HG03159 (cell line): ENCODE measurements around the gene TAMALIN.

Source experiments
- ATAC-seq: cut with Tn5 transposase; IDR thresholded peaks from one replicate; pipeline ENCODE4 v1.9.1; 2021; ENCODE audit warnings: mild to moderate bottlenecking, moderate library complexity; ENCODE audit not compliant: unreplicated experiment

TAMALIN gene

DNA sequence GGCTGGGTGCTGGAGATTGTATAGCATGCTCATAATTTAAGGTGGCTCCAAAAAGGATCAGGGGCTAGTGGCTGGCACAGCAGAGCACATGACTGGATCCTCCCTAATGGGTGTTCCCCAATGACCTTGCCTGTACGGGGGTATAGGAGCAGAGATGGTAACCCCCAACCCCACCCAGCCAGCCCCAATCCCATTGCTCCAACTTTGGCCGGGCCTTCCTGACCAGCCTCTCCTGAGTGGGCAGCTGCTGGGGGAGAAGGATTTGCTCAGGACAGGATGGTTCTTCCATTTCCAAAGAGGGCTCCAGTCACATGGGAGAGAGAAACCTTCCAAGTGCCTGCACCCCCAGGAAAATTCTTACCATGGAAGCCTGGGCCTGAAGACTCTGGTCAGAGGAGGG lies 29.2 kb downstream of the TAMALIN start:
- ATAC-seq = no peak

DNA sequence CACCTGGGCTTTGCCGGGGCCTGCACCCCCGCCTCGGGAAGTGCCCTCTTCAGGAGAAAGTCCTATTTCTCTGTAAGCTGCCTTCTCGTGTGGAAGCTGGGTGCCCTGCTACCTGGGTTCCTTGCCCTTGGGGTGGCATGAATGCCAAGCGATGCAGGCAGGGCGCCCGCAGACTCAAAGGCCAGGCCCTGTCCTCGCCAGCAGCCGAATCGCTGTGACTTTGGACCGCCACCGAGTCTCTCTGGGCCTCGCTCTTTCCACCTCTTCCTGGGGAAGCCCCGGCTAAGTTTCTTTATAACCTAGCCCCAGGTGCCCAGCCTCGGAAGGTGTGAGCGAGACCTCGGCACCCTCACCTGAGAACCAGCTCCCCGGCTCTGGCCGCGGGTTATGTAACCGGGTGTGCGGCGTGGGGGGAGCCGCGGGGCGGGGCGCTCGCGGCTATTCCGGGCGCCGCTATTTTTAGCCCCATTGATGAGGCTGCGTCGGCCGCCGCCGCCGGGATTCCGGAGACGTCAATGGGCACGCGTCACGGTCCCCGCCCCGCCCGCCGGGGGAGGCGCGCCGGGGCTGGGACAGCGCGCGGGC lies 29.9 kb downstream of the TAMALIN start:
- peak; percentile 43 for ATAC-seq

DNA sequence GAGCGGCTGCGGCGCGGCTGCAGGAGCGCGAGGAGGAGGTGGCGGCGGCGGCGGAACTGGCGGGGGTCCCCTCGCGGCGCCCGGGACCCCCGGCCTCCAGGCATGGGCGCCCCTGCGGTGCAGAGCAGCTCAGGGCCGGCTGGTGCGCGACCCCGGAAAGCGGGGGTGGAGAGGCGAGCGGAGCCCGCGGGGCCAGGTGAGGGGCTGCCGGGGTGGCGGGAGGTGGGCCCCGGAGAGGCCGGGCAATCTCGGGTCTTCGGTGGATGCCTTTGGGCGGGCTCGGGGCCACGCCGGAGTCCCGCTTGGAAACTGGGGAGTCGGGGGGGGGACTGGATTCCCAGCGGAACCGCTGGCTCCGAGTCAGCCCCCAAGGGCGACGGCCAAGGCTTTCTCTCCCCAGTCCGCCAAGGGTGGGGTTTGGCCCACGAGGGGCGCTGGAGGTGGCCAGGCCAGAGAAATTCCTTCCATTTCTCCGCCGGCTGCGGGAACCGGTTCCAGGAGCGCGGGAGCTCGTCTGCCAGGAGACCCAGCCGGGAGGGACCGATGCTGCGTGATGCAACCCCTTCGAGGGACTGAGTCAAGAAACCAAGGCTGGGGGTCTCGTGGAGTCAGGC lies 30.6 kb downstream of the TAMALIN start:
- no peak for ATAC-seq

DNA sequence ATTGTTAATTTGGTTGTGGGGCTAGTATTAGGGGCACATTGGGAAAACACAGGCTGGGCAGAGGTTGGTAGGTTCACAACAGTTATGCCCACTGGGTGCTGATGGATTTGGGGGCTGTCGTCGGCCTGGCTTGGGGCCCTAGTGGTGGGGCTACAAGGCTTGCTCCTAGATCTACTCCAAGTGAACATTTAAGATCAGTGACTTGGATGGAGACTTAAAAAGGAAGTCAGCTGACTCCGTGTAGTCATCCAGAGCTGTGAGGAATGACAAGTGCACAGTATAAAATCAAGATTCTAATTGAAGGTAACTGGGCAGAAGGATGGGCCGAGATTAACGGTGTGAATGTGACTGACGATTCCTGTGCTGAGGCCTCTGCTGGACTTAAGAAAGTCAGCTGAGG lies 31.7 kb downstream of the TAMALIN start:
- ATAC-seq = no peak

DNA sequence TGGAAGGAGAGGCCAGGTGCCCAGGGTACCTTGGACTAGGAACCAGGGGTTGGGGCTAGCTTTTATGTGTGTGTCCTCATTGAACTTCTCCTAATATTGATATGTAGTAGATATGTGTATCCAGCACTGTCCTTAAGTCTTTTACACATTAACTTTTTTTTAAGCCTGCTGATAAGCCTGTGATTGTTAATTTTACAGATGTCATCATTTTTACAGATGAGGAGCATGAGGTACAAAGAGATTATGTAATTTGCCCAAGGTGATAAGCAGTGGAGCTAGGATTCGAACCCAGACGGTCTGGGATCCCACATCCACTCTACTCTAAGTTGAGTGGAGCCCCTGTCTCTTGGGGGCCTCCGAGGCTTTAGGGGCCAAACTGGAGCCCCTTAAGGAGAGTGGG lies 34.3 kb downstream of the TAMALIN start:
- no peak for ATAC-seq

DNA sequence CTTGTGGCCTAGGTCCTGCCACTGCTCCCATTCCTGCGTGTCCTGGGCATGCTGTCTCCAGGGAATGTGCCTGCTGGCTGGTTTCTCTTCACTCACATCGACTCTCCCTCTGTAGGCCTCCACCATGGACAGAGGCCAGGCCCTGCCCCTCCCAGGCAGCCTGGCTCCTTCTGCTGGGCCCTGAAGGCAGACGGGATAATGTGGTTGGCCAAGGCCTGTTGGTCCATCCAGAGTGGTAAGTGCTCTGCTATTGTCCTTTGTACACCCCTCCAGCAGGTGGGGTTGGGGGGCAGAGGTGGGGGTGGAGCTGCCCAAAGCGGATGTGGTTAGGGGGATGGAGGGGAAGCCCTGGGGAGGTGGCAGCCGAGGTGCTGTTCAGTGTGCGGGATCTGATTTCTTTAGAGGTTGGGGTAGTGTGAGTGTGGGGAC lies 35.0 kb downstream of the TAMALIN start:
- ATAC-seq = no peak

DNA sequence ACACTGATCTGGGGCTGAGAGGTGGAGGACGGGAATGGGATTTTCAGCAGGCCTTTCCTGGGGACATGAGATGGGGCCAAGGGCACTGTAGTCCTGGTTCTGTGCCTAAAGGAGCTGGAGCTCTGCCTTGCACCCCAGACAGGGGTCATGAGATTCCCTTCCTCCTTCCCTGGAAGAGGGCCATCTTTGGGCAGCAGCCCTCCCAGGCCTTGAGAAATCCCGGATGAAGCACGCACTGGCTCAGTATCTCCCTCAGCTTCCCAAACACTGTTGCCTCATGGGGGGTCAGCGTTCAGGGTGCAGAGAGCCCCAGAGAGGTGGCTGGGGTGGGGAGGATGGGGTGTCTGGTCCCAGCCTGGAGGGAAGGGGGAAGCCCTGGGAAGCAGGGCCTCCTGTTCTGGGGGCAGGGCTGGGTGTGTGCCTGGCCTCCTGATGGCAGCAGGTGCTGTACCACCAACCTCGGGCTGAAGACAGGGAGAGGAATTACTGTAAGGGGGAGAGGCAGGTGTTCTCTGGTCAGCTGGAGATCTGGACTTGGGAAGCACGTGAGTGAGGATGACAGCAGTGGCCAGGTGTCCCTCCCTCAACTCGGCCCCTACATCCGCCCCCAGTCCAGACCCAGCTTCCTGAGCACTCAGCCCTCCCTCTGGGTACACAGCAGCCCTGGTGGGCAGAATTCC lies 36.1 kb downstream of the TAMALIN start:
- no peak for ATAC-seq

DNA sequence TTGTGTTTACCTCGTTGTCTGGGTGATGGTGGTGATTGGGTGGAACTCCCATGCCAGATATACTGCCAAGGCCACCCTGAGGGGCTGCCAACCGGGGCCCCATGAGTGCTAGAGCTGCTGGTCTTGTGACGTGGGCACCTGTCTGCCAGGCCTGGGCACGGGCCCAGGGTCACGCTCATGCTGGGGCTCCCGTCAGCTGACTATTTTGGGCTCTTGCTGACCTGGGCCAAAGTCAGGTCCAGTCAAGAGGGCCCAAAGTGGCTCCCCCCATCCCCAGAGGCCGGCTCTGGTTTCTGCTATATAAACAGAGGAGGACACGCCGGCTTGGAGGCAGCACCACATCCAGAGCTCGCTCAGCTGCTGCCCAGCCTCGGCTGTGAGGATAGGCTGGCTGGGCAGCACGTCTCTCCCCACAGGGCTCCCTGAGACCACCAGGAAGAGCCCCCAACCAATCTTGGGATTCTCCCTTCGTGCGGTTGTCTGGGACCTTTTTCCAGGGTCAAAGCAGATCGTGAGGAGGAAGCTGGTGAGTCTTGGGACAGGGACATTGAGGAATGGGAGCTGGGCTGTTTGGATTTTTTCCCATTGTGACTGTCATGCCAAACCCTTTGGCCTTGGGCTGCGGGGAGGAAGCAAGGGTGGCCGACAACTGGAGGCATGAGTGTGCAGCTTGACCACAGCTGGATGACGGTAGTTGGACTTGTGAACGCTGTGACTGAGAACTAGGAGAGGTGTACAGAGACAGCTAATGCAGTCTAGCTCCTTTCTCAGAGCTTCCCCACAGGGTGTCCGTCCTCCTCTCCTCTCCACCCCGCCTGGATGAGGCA lies 36.9 kb downstream of the TAMALIN start:
- no peak for ATAC-seq

DNA sequence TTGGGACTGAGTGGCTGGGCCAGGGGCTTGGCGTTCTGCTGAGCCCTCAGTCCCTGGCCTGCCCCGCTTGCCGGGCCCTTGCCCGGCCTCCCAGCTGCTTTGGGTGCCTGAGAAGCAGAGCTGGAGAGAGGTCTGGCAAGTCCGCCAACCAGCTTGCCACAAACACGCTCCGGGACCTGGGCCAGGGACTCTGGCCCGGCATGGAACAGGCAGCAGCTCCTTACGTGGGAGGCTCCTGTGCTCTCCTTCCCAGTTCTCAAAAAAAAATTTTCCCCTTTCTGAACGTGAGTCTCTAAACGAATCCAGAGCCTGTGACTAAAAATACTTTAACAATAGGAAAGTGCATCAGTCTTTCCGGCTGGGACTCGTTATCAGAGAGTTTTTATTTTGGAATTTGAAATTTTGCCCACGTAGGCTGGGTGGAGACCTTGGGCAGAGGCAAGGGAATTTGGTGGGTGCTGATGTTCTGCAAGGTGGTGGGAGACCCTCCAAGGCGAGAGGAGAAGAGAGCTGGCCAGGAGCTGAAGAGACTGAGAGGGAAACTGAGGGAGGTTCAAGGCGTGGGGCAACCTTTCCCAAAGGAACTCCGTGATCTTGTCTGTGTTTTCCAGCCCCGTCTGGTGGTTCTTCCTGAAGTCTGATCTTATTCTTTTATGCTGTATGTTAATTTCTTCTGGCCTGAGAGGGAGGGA lies 37.7 kb downstream of the TAMALIN start:
- ATAC-seq = no peak

DNA sequence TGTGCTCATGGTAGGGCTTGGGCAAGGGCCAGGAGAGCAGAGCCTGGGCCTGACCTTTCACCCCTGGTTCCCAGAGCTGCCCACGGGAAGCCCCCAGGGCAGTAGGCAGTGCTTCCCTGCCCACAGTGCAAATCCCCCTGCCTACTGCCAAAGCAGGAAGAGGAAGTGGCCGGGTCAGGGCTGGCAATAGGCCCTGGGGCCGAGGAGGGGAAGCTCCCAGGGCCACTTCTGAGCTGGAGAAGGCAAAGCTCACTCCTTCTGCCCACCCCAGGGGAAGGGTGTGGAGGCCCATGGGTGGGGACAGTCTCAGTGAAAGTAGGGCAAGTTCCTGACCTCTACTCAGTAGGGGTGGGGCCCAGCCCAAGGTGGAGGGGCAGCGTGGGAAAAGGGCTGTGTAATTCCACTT lies 39.1 kb downstream of the TAMALIN start:
- ATAC-seq = no peak

DNA sequence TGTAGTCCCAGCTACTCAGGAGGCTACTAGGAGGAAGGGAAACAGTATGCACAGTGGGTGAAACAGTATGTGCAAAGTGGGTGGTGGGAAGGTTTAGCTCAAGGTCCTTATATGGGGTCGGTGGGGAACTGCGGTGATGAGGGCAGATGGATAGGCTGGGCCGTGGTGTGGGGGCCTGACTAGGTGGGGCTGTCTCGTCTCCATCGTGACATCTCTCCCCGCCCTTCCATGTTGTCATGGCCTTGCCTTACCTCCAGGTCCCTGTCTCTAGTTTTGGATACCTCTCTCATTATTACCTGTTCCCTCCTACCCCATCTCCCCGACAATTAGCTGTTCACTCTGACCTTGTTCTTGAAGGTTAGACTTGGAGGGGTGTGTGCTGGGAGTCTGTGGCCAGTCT lies 40.1 kb downstream of the TAMALIN start:
- ATAC-seq = no peak

DNA sequence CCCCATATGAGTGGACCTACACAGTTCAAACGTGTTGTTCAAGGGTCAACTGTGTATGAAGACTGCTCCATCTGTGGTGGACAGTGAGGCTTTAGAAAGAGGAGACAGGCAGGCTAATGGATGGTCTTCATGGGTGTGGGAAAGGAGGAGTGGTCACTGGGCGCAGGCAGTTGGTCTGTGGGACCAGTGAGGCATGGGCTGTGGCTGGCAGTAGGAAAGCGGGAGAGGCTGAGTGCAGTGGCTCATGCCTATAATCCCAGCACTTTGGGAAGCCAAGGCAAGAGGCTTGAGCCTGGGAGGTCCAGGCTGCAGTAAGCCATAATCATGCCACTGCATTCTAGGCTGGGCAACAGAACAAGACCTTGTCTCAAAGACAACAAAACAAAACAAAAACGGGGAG lies 42.5 kb downstream of the TAMALIN start:
- ATAC-seq = no peak

DNA sequence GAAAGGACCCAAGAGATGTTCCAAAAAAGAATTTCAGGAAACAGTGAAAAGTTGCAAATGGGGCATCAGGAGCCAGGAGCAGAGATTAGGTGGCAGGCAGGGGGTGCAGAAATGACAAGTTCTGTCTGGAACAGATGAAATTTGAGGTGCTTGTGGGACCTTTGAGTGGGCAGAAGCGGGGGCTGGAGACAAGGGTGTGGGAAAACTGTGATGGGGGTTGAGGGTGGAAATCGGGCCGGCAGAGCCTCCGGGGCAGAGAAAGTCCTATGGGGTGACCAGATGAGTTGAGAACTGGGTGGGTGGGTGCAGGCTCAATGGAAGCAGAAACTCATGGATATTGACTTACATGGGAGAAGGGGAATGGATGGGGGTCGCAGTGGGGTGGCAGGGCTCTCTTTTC lies 42.9 kb downstream of the TAMALIN start:
- no peak for ATAC-seq

DNA sequence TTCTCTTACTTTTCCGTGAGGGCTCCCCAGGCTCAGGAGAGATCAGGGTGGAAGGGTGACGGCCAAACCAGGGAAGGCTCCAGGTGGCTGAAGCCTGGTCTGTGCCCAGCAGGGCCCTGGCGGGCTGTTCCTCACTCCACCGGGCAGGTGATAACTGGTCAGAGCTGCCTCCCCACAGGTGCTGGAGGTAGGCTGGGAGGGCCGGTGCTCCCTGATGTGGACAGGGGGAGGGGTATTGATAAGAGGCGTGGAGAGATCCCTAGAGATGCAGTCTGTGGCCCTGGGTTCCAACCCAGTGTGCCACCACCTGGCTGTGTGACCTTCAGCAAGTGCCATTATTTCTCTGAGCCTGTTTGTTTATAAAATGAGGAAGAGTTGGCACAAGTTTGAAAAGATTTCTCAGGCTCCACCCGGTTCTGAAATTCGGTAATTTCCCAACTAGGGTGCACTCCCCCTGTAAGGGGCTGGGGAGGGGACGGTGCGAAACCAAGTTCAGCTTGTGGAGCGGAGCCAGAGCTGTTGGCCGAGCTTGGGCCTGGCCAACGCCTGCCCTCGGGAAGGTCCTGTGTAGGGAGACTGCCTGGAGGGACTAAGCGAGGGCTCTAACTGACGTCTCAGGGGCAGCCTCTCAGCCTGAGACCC lies 43.5 kb downstream of the TAMALIN start:
- ATAC-seq = no peak

DNA sequence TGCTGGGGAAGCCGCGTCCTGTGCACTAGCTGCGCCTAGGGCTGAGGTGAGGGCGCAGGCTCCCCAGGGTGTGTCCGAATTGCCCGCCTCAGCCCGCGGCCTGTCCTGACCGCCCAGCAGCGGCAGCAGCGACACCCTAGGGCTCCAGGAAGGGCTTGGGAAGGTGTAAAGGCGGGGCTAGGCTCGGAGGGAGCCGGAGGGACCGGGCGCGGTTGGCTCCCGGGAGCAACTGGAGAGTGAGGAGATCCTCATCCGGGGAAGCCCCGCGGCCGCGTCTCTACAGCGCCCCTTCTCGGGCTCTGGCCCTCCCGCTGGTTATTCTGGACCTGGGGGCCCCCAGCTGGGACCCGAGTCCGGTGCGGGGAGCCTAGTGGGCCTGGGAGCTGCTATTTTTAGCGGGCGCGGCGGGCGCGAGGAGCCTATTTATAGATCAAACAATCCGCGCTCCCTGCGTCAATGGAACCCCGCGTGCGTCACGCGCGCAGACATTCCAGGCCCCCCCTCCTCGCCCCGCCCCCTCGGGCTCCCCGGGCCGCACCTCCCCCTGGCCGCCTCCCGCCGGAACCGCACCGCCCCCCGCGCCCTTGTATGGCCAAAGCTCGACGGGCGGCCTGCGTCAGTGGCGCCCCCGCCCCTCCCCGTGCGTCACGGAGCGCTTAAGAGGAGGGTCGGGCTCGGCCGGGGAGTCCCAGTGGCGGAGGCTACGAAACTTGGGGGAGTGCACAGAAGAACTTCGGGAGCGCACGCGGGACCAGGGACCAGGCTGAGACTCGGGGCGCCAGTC lies 44.2 kb downstream of the TAMALIN start, which contains the start of gene NR4A1:
Gene NR4A1 (plus strand): TSS at position 685 of the 784 bp plus-strand sequence. CDS start 2,887 bp downstream, outside the sequence.
- peak; percentile 79 for ATAC-seq

DNA sequence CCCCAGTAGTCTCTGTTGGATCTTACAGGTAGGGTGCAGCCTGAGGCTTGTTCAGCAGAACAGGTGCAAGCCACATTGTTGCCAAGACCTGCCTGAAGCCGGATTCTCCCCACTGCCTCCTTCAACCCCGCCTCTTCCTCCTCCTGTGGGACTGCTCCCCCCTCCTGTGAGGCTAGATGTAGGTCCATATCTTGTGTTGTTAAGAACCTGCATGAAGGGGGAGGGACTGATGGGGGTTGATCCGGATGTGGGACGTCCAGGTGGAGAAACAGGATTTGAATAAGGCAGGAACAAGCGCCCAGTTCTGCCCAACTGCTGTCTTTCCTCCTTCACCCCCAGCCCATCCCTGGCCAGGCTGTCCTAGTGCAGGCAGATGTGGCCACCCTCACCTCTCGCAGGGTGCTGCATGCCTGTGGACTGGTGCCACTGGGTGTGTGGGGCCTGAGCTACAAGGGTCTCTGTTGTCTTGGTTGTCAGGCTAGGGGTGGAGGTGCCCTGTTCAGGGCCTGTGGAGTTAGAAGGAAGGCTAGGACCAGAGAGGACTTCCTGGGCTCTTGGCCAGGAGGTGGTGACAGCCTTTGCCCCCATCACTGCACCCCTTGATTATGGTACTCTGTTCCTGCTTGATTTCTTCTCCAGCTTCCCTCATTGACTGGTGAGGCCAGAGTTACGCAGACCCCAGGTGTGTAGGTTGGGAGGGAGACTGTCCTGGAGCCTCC lies 45.9 kb downstream of the TAMALIN start:
- no peak for ATAC-seq

DNA sequence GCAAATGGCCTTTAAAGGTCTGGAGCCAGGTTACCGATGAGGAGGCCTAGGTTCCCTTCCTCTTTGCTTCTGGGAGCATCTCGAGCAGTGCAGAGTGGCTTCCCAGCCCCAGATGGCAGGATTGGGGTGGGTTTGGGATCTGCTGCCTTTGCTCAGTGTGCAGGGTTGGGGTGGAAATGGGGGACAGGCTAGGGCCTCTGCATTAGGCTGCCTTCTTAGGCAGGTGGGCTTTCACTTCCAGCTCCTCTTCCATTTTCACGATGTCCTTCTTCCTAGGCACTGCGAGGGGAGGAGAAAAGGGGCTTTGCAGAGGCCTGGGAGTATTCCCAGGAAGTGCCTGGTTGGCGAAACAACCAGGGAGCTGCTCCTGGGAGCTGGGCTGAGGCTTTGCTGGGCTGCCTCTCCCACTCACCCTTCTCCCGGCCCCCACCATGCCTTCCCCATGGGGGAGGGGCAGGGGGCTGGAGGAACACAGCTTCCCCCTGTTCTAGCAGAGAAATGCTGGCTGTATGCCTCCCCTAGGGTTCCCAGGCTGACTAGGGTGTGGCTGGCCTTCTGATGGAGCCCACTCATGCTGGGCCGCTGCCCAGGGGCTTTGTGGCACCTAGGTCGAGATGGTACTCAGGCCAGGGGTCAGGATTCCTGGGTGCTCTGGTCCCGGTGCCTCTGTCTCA lies 46.9 kb downstream of the TAMALIN start:
- ATAC-seq = no peak

DNA sequence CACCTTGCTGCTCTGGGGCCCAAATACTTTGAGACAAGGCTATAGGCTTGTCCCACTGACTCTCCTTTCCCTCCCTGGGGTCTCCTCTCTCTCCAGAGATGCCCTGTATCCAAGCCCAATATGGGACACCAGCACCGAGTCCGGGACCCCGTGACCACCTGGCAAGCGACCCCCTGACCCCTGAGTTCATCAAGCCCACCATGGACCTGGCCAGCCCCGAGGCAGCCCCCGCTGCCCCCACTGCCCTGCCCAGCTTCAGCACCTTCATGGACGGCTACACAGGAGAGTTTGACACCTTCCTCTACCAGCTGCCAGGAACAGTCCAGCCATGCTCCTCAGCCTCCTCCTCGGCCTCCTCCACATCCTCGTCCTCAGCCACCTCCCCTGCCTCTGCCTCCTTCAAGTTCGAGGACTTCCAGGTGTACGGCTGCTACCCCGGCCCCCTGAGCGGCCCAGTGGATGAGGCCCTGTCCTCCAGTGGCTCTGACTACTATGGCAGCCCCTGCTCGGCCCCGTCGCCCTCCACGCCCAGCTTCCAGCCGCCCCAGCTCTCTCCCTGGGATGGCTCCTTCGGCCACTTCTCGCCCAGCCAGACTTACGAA lies 47.6 kb downstream of the TAMALIN start:
- ATAC-seq = no peak
